Body of pancreas (tissue), 4 donors: ENCODE measurements around the gene CACNG1. TPM values are rescaled to one million over a fixed set of nuclear protein-coding genes. Genes with fewer than 3 reads are reported as not detected.
A peak's percentile ranks its signal among the peaks of the same experiment; 100 is the strongest.

ENCODE experiments used
- ATAC-seq: fragments of 150-250 bp; one replicate; pipeline ENCODE4 v1.9.1; 2016
- DNase-seq, 4 donors: peaks; one replicate each; pipeline ENCODE4 v3.0.0-alpha.2; 2019
- H3K27ac ChIP-seq, 4 donors: fragments of 200-600 bp; sonication (generic); 1 replicate in 3 of 4; 2 replicates in 1 of 4; pipeline versions ENCODE4 v1.5.1 to v1.6.1; 2016 to 2019; ENCODE audit warnings: mild to moderate bottlenecking in 1 of 4, mixed read lengths in 1 of 4, moderate library complexity in 1 of 4
- H3K27me3 ChIP-seq, 2 donors: fragments of 200-600 bp; sonication (generic); one replicate each; pipeline ENCODE4 v1.6.0; 2016; ENCODE audit warnings: mild to moderate bottlenecking in 1 of 2
- H3K36me3 ChIP-seq, 2 donors: fragments of 200-600 bp; sonication (generic); replicated peaks in 1 of 2; 2 replicates each; pipeline ENCODE4 v1.5.1; 2016; ENCODE audit warnings: low read depth in 2 of 2; ENCODE audit not compliant: insufficient read depth in 1 of 2
- H3K4me1 ChIP-seq: fragments of 200-600 bp; sonication (generic); one replicate; pipeline ENCODE4 v1.6.0; 2016
- H3K4me3 ChIP-seq, 2 donors: fragments of 200-600 bp; sonication (generic); 1 replicate in 1 of 2; 2 replicates in 1 of 2; pipeline ENCODE4 v1.5.1; 2016 to 2019
- H3K9me3 ChIP-seq, 3 donors: fragments of 200-600 bp; sonication (generic); 1 replicate in 2 of 3; 2 replicates in 1 of 3; pipeline ENCODE4 v1.5.1; 2016
- POLR2A ChIP-seq, 3 donors: fragments of 450-650 bp; IDR thresholded peaks; one replicate each; pipeline ENCODE4 v1.6.1; 2016; ENCODE audit warnings: antibody characterized with exemption in 3 of 3, mild to moderate bottlenecking in 2 of 3
- WGBS, 2 donors: methylation state at CpG; one replicate each; pipeline ENCODE4 v1.1.5; 2017; 5-methylcytosine and 5-hydroxymethylcytosine counted together
- intact Hi-C: fragments of 100-400 bp; cut with DNase I; formaldehyde crosslinking; loops from one replicate; pipeline ENCODE4 v1.15.1; 2023
- total RNA-seq, 2 donors: library from RNA; depleted of rRNA; stranded (reverse); fragments of >200 nt; gene quantifications; one replicate each; pipeline ENCODE4 v1.1.0, GENCODE V29; 2016
- TF ChIP-seq, protein P1 (sequence below), 7 experiments: fragments of 450-650 bp in 4 of 7; fragments of 200-600 bp in 3 of 7; sonication (generic) in 3 of 7; IDR thresholded peaks; one replicate each; pipeline ENCODE4 v1.5.1; 2016 to 2019; ENCODE audit warnings: antibody characterized with exemption in 7 of 7

CACNG1 gene
- total RNA-seq, 2 donors from 2014 or later: not detected

DNA sequence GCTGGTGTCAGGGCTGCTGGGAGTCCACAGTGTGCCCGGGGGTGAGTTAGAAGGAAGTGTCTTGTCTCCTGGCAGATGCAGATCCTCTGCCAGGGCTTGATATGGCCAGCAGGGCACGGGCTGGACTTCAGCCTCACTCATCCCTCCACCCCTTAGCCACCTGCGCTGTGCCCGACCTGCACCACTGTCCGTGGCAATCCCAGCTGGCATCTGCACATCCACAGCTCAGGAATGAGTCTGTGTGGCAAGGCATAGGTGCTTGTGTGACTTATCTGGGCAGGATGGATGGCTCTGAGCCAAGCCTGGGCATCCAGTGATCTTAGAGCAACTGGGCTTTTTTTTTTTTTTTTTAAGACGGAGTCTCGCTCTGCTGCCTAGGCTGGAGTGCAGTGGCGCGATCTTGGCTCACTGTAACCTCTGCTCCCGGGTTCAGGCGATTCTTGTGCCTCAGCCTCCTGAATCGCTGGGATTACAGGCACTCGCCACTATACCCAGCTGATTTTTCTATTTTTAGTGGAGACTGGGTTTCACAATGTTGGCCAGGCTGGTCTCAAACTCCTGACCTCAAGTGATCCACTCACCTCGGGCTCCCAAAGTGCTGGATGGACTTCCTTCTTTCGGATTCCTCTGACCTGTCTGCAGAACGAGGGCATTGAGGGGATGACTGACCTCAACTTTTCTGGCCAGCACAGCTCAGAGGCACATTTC lies 22.5 kb upstream of the CACNG1 start:
- intact Hi-C loops: no loop called here
- ATAC-seq (no peak), DNase-seq (no peak)
- H3K9me3 ChIP-seq: no peaks in the 10 kb centered on the region
- no peak overlapping the region for H3K4me3 ChIP-seq
- H3K27me3 ChIP-seq: no peaks in the 10 kb centered on the region
- H3K27ac ChIP-seq: no peak overlapping the region
- TF ChIP-seq, protein P1, sequence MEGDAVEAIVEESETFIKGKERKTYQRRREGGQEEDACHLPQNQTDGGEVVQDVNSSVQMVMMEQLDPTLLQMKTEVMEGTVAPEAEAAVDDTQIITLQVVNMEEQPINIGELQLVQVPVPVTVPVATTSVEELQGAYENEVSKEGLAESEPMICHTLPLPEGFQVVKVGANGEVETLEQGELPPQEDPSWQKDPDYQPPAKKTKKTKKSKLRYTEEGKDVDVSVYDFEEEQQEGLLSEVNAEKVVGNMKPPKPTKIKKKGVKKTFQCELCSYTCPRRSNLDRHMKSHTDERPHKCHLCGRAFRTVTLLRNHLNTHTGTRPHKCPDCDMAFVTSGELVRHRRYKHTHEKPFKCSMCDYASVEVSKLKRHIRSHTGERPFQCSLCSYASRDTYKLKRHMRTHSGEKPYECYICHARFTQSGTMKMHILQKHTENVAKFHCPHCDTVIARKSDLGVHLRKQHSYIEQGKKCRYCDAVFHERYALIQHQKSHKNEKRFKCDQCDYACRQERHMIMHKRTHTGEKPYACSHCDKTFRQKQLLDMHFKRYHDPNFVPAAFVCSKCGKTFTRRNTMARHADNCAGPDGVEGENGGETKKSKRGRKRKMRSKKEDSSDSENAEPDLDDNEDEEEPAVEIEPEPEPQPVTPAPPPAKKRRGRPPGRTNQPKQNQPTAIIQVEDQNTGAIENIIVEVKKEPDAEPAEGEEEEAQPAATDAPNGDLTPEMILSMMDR (IDR thresholded peaks at IDR 0.05): no peak
- no peak for TF ChIP-seq POLR2A (IDR thresholded peaks at IDR 0.05)
- WGBS, 2 donors: 83 to 85% methylated on average over 15 to 16 of the region's 16 CpGs
- no peaks in the 10 kb centered on the region for H3K36me3 ChIP-seq
- H3K4me1 ChIP-seq: no peaks in the 10 kb centered on the region

DNA sequence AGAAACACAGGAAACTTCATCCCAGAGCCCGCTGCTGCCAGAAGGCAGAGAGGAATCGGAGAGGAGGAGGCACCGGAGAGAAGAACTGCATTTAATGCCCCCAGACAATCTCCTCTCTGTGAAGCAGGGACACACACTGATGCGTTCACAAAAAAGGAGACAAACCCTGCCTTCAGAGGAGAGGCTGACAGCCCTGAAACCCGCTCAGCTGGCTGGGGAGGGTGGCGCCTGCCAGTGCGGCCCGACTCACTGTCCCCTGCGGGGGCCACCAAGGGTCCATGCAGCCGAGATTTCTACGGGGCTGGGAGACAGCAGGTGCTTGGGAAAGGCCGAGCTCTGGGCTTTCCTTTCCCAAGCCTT lies 21.9 kb upstream of the CACNG1 start:
- no peaks in the 10 kb centered on the region for H3K36me3 ChIP-seq
- DNase-seq: no peak
- intact Hi-C loops: no loop called here
- TF ChIP-seq POLR2A (IDR thresholded peaks at IDR 0.05): no peak
- TF ChIP-seq, protein P1 (IDR thresholded peaks at IDR 0.05): no peak
- H3K4me3 ChIP-seq: no peak overlapping the region
- no peaks in the 10 kb centered on the region for H3K4me1 ChIP-seq
- no peak overlapping the region for H3K27ac ChIP-seq
- no peaks in the 10 kb centered on the region for H3K27me3 ChIP-seq
- no peak for ATAC-seq
- 82 to 86% methylated on average over 12 of the region's 12 CpGs for WGBS, 2 donors
- no peaks in the 10 kb centered on the region for H3K9me3 ChIP-seq

DNA sequence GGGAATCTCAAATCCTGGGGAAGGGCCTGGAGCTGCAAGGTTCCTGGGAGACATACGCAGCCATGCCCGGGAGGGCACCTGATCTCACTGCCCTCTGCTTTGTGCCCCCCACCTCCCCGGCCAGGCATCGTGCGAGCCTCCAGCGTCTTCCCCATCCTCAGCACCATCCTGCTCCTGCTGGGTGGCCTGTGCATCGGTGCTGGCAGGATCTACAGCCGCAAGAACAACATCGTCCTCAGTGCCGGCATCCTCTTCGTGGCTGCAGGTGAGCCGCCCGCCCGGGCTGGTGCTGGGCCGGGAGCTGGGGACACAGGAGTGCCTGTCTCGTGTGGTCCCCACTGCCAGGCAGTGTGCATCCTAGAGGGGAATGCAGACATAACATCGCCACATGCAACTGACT lies 19.6 kb upstream of the CACNG1 start:
- Histone ChIP-seq H3K4me3 (no peak overlapping the region), H3K27ac (no peak overlapping the region), H3K4me1 (no peaks in the 10 kb centered on the region), H3K27me3 (no peaks in the 10 kb centered on the region), H3K9me3 (no peaks in the 10 kb centered on the region), H3K36me3 (no peaks in the 10 kb centered on the region)
- WGBS, 2 donors: 95 to 96% methylated on average over 9 to 17 of the region's 17 CpGs
- TF ChIP-seq, protein P1 (IDR thresholded peaks at IDR 0.05): no peak
- no peak for TF ChIP-seq POLR2A (IDR thresholded peaks at IDR 0.05)
- intact Hi-C loops: no loop called here
- no peak for DNase-seq
- no peak for ATAC-seq

DNA sequence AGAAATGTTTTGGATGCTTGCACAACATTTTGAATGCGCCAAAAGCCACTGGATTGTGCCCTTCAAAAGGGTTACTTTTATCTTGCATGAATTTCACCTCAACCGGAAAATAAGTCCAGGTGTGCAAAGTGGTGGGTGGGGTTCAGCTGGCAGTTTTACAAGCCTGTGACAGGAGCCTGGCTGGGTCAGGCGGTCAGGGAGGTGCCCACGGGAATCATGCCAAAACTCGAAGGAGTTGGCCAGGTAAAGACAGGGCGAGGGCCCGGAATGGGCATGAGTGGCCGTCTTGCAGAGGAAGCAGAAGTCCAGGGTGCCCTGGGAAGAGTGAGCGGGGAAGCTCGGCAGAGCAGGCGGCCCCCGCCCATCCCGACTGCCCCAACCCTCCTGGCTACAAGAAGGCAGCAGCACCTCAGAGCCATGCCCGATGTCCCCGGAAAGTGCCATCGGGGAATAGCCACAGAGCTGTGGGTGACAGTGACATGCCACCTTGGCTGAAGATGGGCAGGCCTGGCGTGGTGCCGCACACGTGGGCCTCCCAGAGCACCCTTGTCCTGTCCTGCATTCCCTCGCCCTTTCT lies 19.1 kb upstream of the CACNG1 start:
- ATAC-seq (no peak), DNase-seq (peak in 2 of 4 donors; percentile 14 to 32)

More for the DNA sequence above, 19.1 kb upstream of the CACNG1 start:
- no peak overlapping the region for H3K4me3 ChIP-seq
- WGBS, 2 donors: 70 to 75% methylated on average over 18 to 20 of the region's 20 CpGs
- intact Hi-C loops: no loop called here
- no peaks in the 10 kb centered on the region for H3K36me3 ChIP-seq
- H3K4me1 ChIP-seq: no peaks in the 10 kb centered on the region
- no peak overlapping the region for H3K27ac ChIP-seq
- TF ChIP-seq POLR2A (IDR thresholded peaks at IDR 0.05): no peak
- TF ChIP-seq, protein P1 (IDR thresholded peaks at IDR 0.05): no peak
- no peaks in the 10 kb centered on the region for H3K9me3 ChIP-seq
- H3K27me3 ChIP-seq: no peaks in the 10 kb centered on the region
